Thyroid gland (tissue), 4 donors: Measurements from ENCODE around the gene ZNF672.

ENCODE experiments used
- POLR2A ChIP-seq, 2 donors: fragments of 450-650 bp; IDR thresholded peaks; one replicate each; pipeline ENCODE4 v1.6.1; 2017; ENCODE audit warnings: antibody characterized with exemption in 2 of 2, mild to moderate bottlenecking in 2 of 2, moderate library complexity in 1 of 2
- TF ChIP-seq, protein P1 (sequence below), 6 experiments: fragments of 200-600 bp in 3 of 6; fragments of 450-650 bp in 3 of 6; sonication (generic) in 3 of 6; IDR thresholded peaks; one replicate each; pipeline ENCODE4 v1.5.1; 2016 to 2019; ENCODE audit warnings: antibody characterized with exemption in 6 of 6, mild to moderate bottlenecking in 2 of 6, inconsistent platforms in 1 of 6, moderate library complexity in 1 of 6

DNA sequence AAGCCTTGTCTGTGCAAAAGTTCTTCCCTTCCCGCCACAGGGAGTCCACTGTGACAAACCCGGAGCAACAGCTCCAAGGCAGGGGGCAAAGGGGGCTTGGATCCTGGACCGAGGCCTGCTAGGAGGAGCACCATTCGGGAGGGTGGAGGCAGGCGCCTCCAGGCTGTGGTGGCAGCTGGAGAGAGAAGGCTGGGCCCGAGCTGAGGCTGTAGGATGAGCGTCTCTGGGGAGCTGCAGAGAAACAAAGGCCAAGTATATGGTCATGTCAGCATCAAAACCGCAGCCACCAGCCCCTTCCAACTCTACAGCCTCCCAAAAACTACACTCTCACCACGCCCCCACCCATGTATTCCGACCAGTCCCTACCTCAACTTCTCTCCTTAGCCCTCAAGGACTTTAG, 12.9 kb upstream of the ZNF672 start:
- TF ChIP-seq, protein P1, sequence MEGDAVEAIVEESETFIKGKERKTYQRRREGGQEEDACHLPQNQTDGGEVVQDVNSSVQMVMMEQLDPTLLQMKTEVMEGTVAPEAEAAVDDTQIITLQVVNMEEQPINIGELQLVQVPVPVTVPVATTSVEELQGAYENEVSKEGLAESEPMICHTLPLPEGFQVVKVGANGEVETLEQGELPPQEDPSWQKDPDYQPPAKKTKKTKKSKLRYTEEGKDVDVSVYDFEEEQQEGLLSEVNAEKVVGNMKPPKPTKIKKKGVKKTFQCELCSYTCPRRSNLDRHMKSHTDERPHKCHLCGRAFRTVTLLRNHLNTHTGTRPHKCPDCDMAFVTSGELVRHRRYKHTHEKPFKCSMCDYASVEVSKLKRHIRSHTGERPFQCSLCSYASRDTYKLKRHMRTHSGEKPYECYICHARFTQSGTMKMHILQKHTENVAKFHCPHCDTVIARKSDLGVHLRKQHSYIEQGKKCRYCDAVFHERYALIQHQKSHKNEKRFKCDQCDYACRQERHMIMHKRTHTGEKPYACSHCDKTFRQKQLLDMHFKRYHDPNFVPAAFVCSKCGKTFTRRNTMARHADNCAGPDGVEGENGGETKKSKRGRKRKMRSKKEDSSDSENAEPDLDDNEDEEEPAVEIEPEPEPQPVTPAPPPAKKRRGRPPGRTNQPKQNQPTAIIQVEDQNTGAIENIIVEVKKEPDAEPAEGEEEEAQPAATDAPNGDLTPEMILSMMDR (IDR thresholded peaks at IDR 0.05): no peak
- no peak for TF ChIP-seq POLR2A (IDR thresholded peaks at IDR 0.05)
